Psoas muscle (tissue), 8 donors: ENCODE measurements around the gene JAG1. TPM values are rescaled to one million over a fixed set of nuclear protein-coding genes. Genes with fewer than 3 reads are reported as not detected.

Experiments used
- ATAC-seq, 4 donors: fragments of 200-7000 bp; cut with Tn5 transposase; one replicate each; pipeline ENCODE4 v1.9.1; 2020; ENCODE audit warnings: moderate library complexity in 3 of 4, mild to moderate bottlenecking in 2 of 4
- DNase-seq, 2 donors: peaks; one replicate each; pipeline ENCODE4 v3.0.0-alpha.2; 2020
- H3K27ac ChIP-seq: fragments of 200-600 bp; one replicate; pipeline ENCODE4 v1.8.0; 2022
- H3K27me3 ChIP-seq, 3 donors: fragments of 200-600 bp in 1 of 3; one replicate each; pipeline versions ENCODE4 v1.6.1 to v1.8.0; 2013 to 2022; ENCODE audit warnings: low read length in 2 of 3, mild to moderate bottlenecking in 2 of 3, moderate library complexity in 1 of 3; ENCODE audit not compliant: insufficient read depth in 3 of 3
- H3K36me3 ChIP-seq, 2 donors: fragments of 200-600 bp in 1 of 2; one replicate each; pipeline versions ENCODE4 v1.6.1 to v1.8.0; 2013 to 2022; ENCODE audit warnings: low read depth in 1 of 2, mild to moderate bottlenecking in 1 of 2, moderate library complexity in 1 of 2; ENCODE audit not compliant: insufficient read depth in 1 of 2
- H3K4me1 ChIP-seq: fragments of 200-600 bp; one replicate; pipeline ENCODE4 v1.8.0; 2022
- H3K4me3 ChIP-seq: fragments of 200-600 bp; one replicate; pipeline ENCODE4 v1.8.0; 2022; ENCODE audit warnings: mild to moderate bottlenecking
- H3K9me3 ChIP-seq: fragments of 200-600 bp; one replicate; pipeline ENCODE4 v1.8.0; 2022
- CTCF ChIP-seq: fragments of 200-600 bp; IDR thresholded peaks from one replicate; pipeline ENCODE4 v1.8.0; 2022; ENCODE audit warnings: antibody characterized with exemption
- WGBS, 3 donors: extraction: QIAGEN DNeasy Blood & Tissue Kit; methylation state at CpG; one replicate each; pipeline versions ENCODE4 v1.1.6 to v1.1.7; 2013; 5-methylcytosine and 5-hydroxymethylcytosine counted together
- intact Hi-C, 2 donors: fragments of 100-400 bp; cut with DNase I; formaldehyde crosslinking; loops; one replicate each; pipeline versions ENCODE4 v1.11.0 to v1.14.2; 2022
- polyA plus RNA-seq, 3 donors: library from polyadenylated mRNA; stranded (reverse); fragments of 200-250 nt; gene quantifications; one replicate each; pipeline ENCODE4 v1.2.3, GENCODE V29; 2013
- total RNA-seq, 4 donors: library from RNA; stranded (reverse); fragmentation: NEBNext Ultra II Directional in 2 of 4; extraction: Animal tissue kit (Norgen Biotek cat#: 25700) in 2 of 4; gene quantifications; one replicate each; pipeline versions ENCODE4 v1.2.1 to v1.2.4, GENCODE V29; 2021 to 2023
- donor health status: healthy with polysubstance abuse.
- donor health status: DM: no; HTN: no; CAD: no; lungs with moderate emphysema.
- donor health status: Bipolar disorder and iron deficiency.
- donor health status: healthy.
- donor health status: DM: yes; HTN: yes; CAD: no.
- donor health status: DM: no; HTN: no; CAD: no.
- donor health status: DM: no; HTN: no; CAD: no.
- donor health status: DM: yes; HTN: yes; CAD: no.

JAG1 gene
- total and polyA plus RNA-seq, 7 donors = 5.4 to 35.4 (median 10.4) TPM

GRCh38 chr20:10632721-10633509 lies 40.9 kb downstream of the JAG1 start:
- ATAC-seq = no peak
- Histone ChIP-seq H3K27me3 (no peaks in the 10 kb centered on the region), H3K4me3 (no peak overlapping the region), H3K4me1 (peaks cover 15% of the 10 kb centered on the region), H3K27ac (no peak overlapping the region), H3K9me3 (no peaks in the 10 kb centered on the region), H3K36me3 (no peaks in the 10 kb centered on the region)
- WGBS, 3 donors = 83 to 89% (median 87%) methylated on average over 13 of the region's 13 CpGs
- no peak for DNase-seq
- no peak for TF ChIP-seq CTCF
- intact Hi-C loops = no loop called here

GRCh38 chr20:10631126-10631525 lies 42.7 kb downstream of the JAG1 start:
- H3K4me3 ChIP-seq = no peak overlapping the region
- H3K9me3 ChIP-seq = no peaks in the 10 kb centered on the region
- ATAC-seq (no peak), DNase-seq (no peak)
- peaks cover 9% of the 10 kb centered on the region for H3K4me1 ChIP-seq
- no peak for TF ChIP-seq CTCF
- intact Hi-C loops = no loop called here
- no peaks in the 10 kb centered on the region for H3K27me3 ChIP-seq
- no peaks in the 10 kb centered on the region for H3K36me3 ChIP-seq
- WGBS, 3 donors = 78 to 92% (median 89%) methylated on average over 4 of the region's 4 CpGs
- H3K27ac ChIP-seq = no peak overlapping the region

- intact Hi-C loops = no loop called here
- no peaks in the 10 kb centered on the region for H3K9me3 ChIP-seq
These were observed 43.7 kb downstream of the JAG1 start for GRCh38 chr20:10629946-10630650.

GRCh38 chr20:10626896-10627295 lies 46.9 kb downstream of the JAG1 start:
- no peak overlapping the region for H3K4me3 ChIP-seq
- ATAC-seq = peak in 3 of 4 donors; percentile 43 to 67 (median 62)
- intact Hi-C loops = no loop called here
- peaks cover 9% of the 10 kb centered on the region for H3K4me1 ChIP-seq
- H3K36me3 ChIP-seq = no peaks in the 10 kb centered on the region
- H3K9me3 ChIP-seq = no peaks in the 10 kb centered on the region
- 37 to 55% (median 49%) methylated on average over 3 of the region's 3 CpGs for WGBS, 3 donors
- no peaks in the 10 kb centered on the region for H3K27me3 ChIP-seq
- H3K27ac ChIP-seq = no peak overlapping the region
- no peak for TF ChIP-seq CTCF
- DNase-seq = no peak

More at GRCh38 chr20:10629946-10630650, 43.7 kb downstream of the JAG1 start:
- ATAC-seq (no peak), DNase-seq (no peak)
- no peak for TF ChIP-seq CTCF
- Histone ChIP-seq H3K4me3 (no peak overlapping the region), H3K4me1 (peaks cover 9% of the 10 kb centered on the region), H3K27me3 (no peaks in the 10 kb centered on the region), H3K27ac (peak overlapping the region; percentile 9), H3K36me3 (no peaks in the 10 kb centered on the region)
- 83 to 89% (median 86%) methylated on average over 9 of the region's 9 CpGs for WGBS, 3 donors
